C4-2B (cell line): Measurements from ENCODE around the gene SGIP1.

ENCODE experiments used
- CTCF ChIP-seq: fragments of 450-650 bp; conservative IDR thresholded peaks from 2 replicates; pipeline ENCODE4 v1.5.1; 2017; ENCODE audit warnings: mild to moderate bottlenecking
- ZFX ChIP-seq: fragments of 450-650 bp; IDR thresholded peaks from 2 replicates; pipeline ENCODE4 v1.6.1; 2017

GRCh38 chr1:66527686-66528085 is 6.3 kb upstream of the SGIP1 start:
- TF ChIP-seq CTCF (no peak), ZFX (no peak)
